Neuronal stem cell (in vitro differentiated cells): ENCODE measurements around the gene LIFR.

ENCODE experiments used
- DNase-seq: peaks from one replicate; pipeline ENCODE4 v3.0.0-alpha.2; 2013; ENCODE audit warnings: low spot score
- H2AFZ ChIP-seq: one replicate; pipeline ENCODE4 v1.6.1; 2013; ENCODE audit warnings: mild to moderate bottlenecking, low read length, inconsistent platforms
- H2AK5ac ChIP-seq: 2 replicates; pipeline ENCODE4 v1.6.1; 2013; ENCODE audit warnings: low read depth, mild to moderate bottlenecking, inconsistent platforms, low read length, moderate library complexity, mixed read lengths
- H2BK120ac ChIP-seq: 2 replicates; pipeline ENCODE4 v1.6.1; 2013; ENCODE audit warnings: low read depth, mild to moderate bottlenecking, inconsistent platforms, low read length, moderate library complexity, mixed read lengths
- H2BK12ac ChIP-seq: one replicate; pipeline ENCODE4 v1.6.1; 2013; ENCODE audit warnings: low read length, inconsistent platforms
- H2BK15ac ChIP-seq: 2 replicates; pipeline ENCODE4 v1.6.1; 2013; ENCODE audit warnings: mild to moderate bottlenecking, low read length, inconsistent platforms, mixed read lengths
- H2BK5ac ChIP-seq: one replicate; pipeline ENCODE4 v1.6.1; 2013; ENCODE audit warnings: inconsistent platforms, mild to moderate bottlenecking, low read length, moderate library complexity
- H3K14ac ChIP-seq: one replicate; pipeline ENCODE4 v1.6.1; 2013; ENCODE audit warnings: low read length, inconsistent platforms
- H3K18ac ChIP-seq: 2 replicates; pipeline ENCODE4 v1.6.1; 2013; ENCODE audit warnings: low read length, inconsistent platforms
- H3K23ac ChIP-seq: 2 replicates; pipeline ENCODE4 v1.6.1; 2013; ENCODE audit warnings: low read depth, mild to moderate bottlenecking, mixed read lengths, low read length, inconsistent platforms; ENCODE audit not compliant: poor library complexity
- H3K27ac ChIP-seq: replicated peaks from 3 replicates; pipeline ENCODE4 v1.5.1; 2013; ENCODE audit warnings: low read length, inconsistent platforms
- H3K27me3 ChIP-seq, 3 experiments: 2 replicates each; pipeline ENCODE4 v1.6.1; 2013; ENCODE audit warnings: low read length in 3 of 3, mild to moderate bottlenecking in 2 of 3, inconsistent platforms in 1 of 3, low read depth in 1 of 3, mixed read lengths in 1 of 3, moderate library complexity in 1 of 3; ENCODE audit not compliant: control insufficient read depth in 3 of 3, insufficient read depth in 3 of 3
- H3K36me3 ChIP-seq, 2 donors: replicated peaks in 1 of 2; 2 replicates each; pipeline ENCODE4 v1.6.1; 2013; ENCODE audit warnings: low read length in 2 of 2; ENCODE audit not compliant: control insufficient read depth in 2 of 2, insufficient read depth in 2 of 2
- H3K4ac ChIP-seq: 2 replicates; pipeline ENCODE4 v1.6.1; 2013; ENCODE audit warnings: inconsistent platforms, mild to moderate bottlenecking, low read length, moderate library complexity
- H3K4me1 ChIP-seq, 2 donors: 1 replicate in 1 of 2; 2 replicates in 1 of 2; pipeline ENCODE4 v1.6.1; 2013; ENCODE audit warnings: low read length in 2 of 2, low read depth in 1 of 2; ENCODE audit not compliant: control insufficient read depth in 2 of 2, insufficient read depth in 1 of 2
- H3K4me2 ChIP-seq: one replicate; pipeline ENCODE4 v1.6.1; 2013; ENCODE audit warnings: mild to moderate bottlenecking, low read length, inconsistent platforms; ENCODE audit not compliant: insufficient read depth, poor library complexity, severe bottlenecking
- H3K4me3 ChIP-seq, 2 donors: 2 replicates each; pipeline ENCODE4 v1.5.1; 2013; ENCODE audit warnings: low read length in 2 of 2, mild to moderate bottlenecking in 2 of 2, inconsistent platforms in 1 of 2, moderate library complexity in 1 of 2
- H3K79me1 ChIP-seq: one replicate; pipeline ENCODE4 v1.6.1; 2013; ENCODE audit warnings: low read depth, mild to moderate bottlenecking, inconsistent platforms, low read length, moderate library complexity
- H3K9ac ChIP-seq: one replicate; pipeline ENCODE4 v1.6.1; 2013; ENCODE audit warnings: mild to moderate bottlenecking, low read depth, low read length, inconsistent platforms; ENCODE audit not compliant: poor library complexity
- H3K9me3 ChIP-seq, 2 donors: replicated peaks in 1 of 2; 2 replicates each; pipeline versions ENCODE3 to v1.6.1; 2013; ENCODE audit warnings: low read length in 2 of 2, mild to moderate bottlenecking in 2 of 2, inconsistent platforms in 1 of 2, low read depth in 1 of 2, mixed read lengths in 1 of 2, moderate library complexity in 1 of 2; ENCODE audit not compliant: control insufficient read depth in 2 of 2, insufficient read depth in 1 of 2
- H4K8ac ChIP-seq: one replicate; pipeline ENCODE4 v1.6.1; 2013; ENCODE audit warnings: low read depth, mild to moderate bottlenecking, inconsistent platforms, low read length, moderate library complexity
- H4K91ac ChIP-seq: one replicate; pipeline ENCODE4 v1.6.1; 2013; ENCODE audit warnings: low read length, low read depth, mild to moderate bottlenecking, inconsistent platforms; ENCODE audit not compliant: poor library complexity
- WGBS, 2 donors: extraction: QIAGEN DNeasy Blood & Tissue Kit; methylation state at CpG; one replicate each; pipeline ENCODE4 v1.1.7; 2013; ENCODE audit warnings: missing lambda C conversion rate in 2 of 2, mixed read lengths in 1 of 2; ENCODE audit not compliant: insufficient read length in 2 of 2, insufficient replicate concordance in 1 of 2; ENCODE audit errors: extremely low coverage in 2 of 2; 5-methylcytosine and 5-hydroxymethylcytosine counted together

Gene LIFR

DNA sequence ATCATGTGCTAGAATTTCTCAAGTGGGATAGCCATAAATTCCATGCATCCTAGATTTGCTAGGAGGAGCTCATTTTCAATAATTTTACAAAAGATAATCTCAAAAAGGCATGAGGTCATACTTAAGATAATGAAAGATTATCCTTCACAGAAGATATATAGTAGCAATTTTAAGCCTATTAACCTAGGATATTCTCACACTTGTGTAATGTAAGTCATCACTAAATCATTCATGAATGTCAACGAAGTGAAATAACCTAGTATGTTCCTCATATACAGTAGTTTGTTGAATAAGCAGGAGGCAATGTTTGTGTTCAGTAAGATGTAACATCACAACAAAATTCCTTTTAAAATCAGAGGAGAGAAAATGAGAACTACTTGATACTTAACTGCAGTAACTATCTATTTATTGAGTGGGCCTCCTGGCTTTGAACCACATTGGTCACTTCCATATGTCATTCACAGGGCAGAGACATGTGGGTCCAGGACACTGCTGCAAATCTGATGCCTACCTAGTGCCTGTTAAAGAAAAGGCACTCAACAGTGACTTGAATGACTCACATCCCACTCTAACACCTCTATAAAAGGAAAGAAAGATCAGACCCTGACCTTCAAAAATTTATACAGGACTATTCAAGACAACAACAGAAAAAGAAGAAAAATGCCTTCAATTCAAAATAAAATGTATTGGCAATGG is 8.2 kb downstream of the LIFR start:
- H2BK15ac ChIP-seq, result no peak overlapping the region
- no peak overlapping the region for H3K14ac ChIP-seq
- H3K4me3 ChIP-seq, result no peak overlapping the region
- H2AFZ ChIP-seq, result no peak overlapping the region
- H3K9me3 ChIP-seq, result no peaks in the 10 kb centered on the region
- H3K79me1 ChIP-seq, result no peaks in the 10 kb centered on the region
- no peak overlapping the region for H3K9ac ChIP-seq
- H3K27me3 ChIP-seq, result no peaks in the 10 kb centered on the region
- no peak overlapping the region for H3K23ac ChIP-seq
- DNase-seq, result no peak
- no CpG with 5 or more reads among the region's 1 CpG for WGBS, 2 donors
- H3K4me2 ChIP-seq, result no peak overlapping the region
- H3K36me3 ChIP-seq, result no peaks in the 10 kb centered on the region
- H2BK12ac ChIP-seq, result no peak overlapping the region
- no peak overlapping the region for H3K4ac ChIP-seq
- no peak overlapping the region for H2BK120ac ChIP-seq
- peaks cover 0 to 6% of the 10 kb centered on the region in 2 donors for H3K4me1 ChIP-seq
- H3K27ac ChIP-seq, result no peak overlapping the region
- H4K91ac ChIP-seq, result no peak overlapping the region
- no peak overlapping the region for H3K18ac ChIP-seq
- no peak overlapping the region for H2AK5ac ChIP-seq
- H2BK5ac ChIP-seq, result no peak overlapping the region
- H4K8ac ChIP-seq, result no peak overlapping the region

DNA sequence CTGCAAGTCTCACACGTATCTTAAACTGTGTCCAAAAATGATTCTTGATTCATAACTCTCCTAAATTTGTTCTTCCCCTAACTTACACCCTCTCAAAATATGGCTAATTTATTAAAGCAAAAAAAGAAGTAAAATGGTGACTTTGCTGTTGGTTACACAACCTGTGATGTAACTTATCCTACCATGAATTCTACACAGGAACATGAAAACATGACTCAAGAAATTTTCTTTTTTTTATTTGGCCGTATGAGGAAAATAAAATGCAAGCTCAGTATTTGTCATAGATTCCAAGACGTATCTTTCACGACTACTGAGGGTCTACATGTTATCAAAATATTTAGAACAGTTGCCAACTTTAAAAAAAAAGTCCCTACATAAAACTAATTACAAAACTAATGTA is 9.2 kb downstream of the LIFR start:
- H3K14ac ChIP-seq, result no peak overlapping the region
- H3K4ac ChIP-seq, result no peak overlapping the region
- H3K9ac ChIP-seq, result no peak overlapping the region
- no peaks in the 10 kb centered on the region for H3K27me3 ChIP-seq
- no peak overlapping the region for H2BK12ac ChIP-seq
- no peak overlapping the region for H2BK15ac ChIP-seq
- no peak overlapping the region for H3K4me3 ChIP-seq
- no peaks in the 10 kb centered on the region for H3K79me1 ChIP-seq
- no peak overlapping the region for H4K8ac ChIP-seq
- no peak for DNase-seq
- no peak overlapping the region for H3K4me2 ChIP-seq
- no peak overlapping the region for H2BK120ac ChIP-seq
- no CpG with 5 or more reads among the region's 4 CpGs for WGBS, 2 donors
- H4K91ac ChIP-seq, result no peak overlapping the region
- H3K27ac ChIP-seq, result no peak overlapping the region
- no peaks in the 10 kb centered on the region for H3K36me3 ChIP-seq
- H3K18ac ChIP-seq, result no peak overlapping the region
- H2BK5ac ChIP-seq, result no peak overlapping the region
- H2AK5ac ChIP-seq, result no peak overlapping the region
- no peak overlapping the region for H3K23ac ChIP-seq
- H3K9me3 ChIP-seq, result no peaks in the 10 kb centered on the region
- no peaks in the 10 kb centered on the region for H3K4me1 ChIP-seq
- H2AFZ ChIP-seq, result no peak overlapping the region

DNA sequence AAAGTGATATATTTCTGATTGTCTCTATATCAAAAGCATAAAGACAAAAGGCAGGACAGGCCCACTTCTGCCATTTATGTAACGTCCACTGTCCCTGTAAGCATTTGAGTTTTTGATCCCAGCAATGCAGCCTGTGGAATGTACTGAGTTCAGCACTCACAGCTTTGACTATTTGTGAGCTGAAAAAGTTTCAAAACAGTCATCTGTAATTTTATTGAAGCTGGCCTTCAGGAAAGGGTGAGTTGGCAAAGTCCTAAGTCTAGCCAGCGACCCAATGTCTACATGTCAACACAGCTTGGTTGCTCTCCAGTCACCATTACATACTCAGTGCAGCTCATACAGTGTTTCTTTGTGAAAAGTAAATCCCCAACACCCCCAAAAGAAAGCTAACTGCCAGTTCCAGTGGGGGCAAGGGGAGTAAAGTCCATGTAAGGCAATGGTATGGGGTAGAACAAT is 9.7 kb downstream of the LIFR start:
- Histone ChIP-seq H3K23ac (no peak overlapping the region), H2BK5ac (no peak overlapping the region), H2BK120ac (no peak overlapping the region), H3K14ac (no peak overlapping the region), H3K4ac (no peak overlapping the region), H3K9me3 (no peaks in the 10 kb centered on the region), H2AK5ac (no peak overlapping the region), H3K18ac (no peak overlapping the region), H4K8ac (no peak overlapping the region), H3K9ac (no peak overlapping the region), H2BK12ac (no peak overlapping the region), H2BK15ac (no peak overlapping the region), H3K4me2 (no peak overlapping the region), H3K36me3 (no peaks in the 10 kb centered on the region), H3K4me3 (no peak overlapping the region), H3K79me1 (no peaks in the 10 kb centered on the region), H3K27me3 (no peaks in the 10 kb centered on the region), H3K27ac (no peak overlapping the region), H2AFZ (no peak overlapping the region), H3K4me1 (no peaks in the 10 kb centered on the region), H4K91ac (no peak overlapping the region)
- no peak for DNase-seq
- no CpG with 5 or more reads among the region's 2 CpGs for WGBS, 2 donors

DNA sequence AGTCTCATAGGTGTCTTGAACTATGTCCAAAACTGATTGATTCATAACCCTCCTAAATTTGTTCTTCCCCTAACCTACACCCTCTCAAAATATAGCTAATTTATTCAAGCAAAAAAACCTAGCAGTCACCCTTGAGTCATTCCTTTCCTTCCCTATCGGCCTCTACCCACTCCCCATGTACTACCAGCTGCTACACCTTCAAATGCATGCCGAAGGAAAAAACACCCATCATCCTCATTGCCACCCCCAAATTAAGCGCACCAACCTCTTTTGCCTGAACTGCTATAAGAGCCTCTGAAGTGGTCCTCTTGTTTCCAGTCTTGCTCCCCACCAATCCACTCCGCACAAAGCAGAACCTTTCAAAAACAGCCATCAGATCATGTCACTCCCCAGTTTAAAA is 12.6 kb downstream of the LIFR start:
- no peaks in the 10 kb centered on the region for H3K27me3 ChIP-seq
- no peak overlapping the region for H2AK5ac ChIP-seq
- no peak overlapping the region for H2BK5ac ChIP-seq
- no peak overlapping the region for H3K27ac ChIP-seq
- H2BK120ac ChIP-seq, result no peak overlapping the region
- H3K14ac ChIP-seq, result no peak overlapping the region
- H3K9ac ChIP-seq, result no peak overlapping the region
- no peak overlapping the region for H3K4me3 ChIP-seq
- peaks cover 0 to 2% of the 10 kb centered on the region in 2 donors for H3K4me1 ChIP-seq
- no CpG with 5 or more reads among the region's 4 CpGs for WGBS, 2 donors
- peaks cover 0 to 4% of the 10 kb centered on the region in 2 donors for H3K36me3 ChIP-seq
- no peak overlapping the region for H4K8ac ChIP-seq
- no peak overlapping the region for H2BK15ac ChIP-seq
- no peak for DNase-seq
- H3K79me1 ChIP-seq, result no peaks in the 10 kb centered on the region
- H4K91ac ChIP-seq, result no peak overlapping the region
- H3K18ac ChIP-seq, result no peak overlapping the region
- no peak overlapping the region for H3K4ac ChIP-seq
- H2AFZ ChIP-seq, result no peak overlapping the region
- no peak overlapping the region for H3K4me2 ChIP-seq
- no peak overlapping the region for H2BK12ac ChIP-seq
- H3K23ac ChIP-seq, result no peak overlapping the region
- no peaks in the 10 kb centered on the region for H3K9me3 ChIP-seq
